PC-9 (cell line): ENCODE results near the gene ELAVL4.

Experiments
- EZH2 ChIP-seq: fragments of 200-600 bp; sonication (generic); IDR thresholded peaks from 2 replicates; pipeline ENCODE4 v1.8.0; 2017; ENCODE audit warnings: antibody characterized with exemption, low read depth
- TF ChIP-seq, protein P1 (sequence below): fragments of 200-600 bp; sonication (generic); conservative IDR thresholded peaks from 2 replicates; pipeline ENCODE4 v1.6.1; 2017; ENCODE audit warnings: mixed run types, antibody characterized with exemption, mild to moderate bottlenecking, moderate library complexity

DNA sequence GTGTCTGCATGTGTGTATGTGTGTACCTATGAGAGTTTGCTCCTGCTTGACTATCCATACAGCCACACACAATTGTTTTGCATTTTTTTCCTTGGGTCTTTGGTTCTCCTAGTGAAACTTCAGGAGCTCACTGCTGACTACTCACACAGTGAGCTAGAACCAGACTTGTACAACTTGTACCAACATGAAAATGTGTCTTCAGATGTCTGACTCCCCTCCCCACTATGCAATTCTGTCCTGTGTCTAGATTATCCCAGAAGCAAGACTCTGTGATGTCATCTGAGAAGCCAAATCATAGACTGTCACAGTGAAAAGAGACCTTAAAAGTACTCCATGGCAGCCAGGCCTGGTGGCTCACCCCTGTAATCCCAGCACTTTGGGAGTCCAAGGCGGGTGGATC lies 49.7 kb downstream of the ELAVL4 start:
- TF ChIP-seq, protein P1, sequence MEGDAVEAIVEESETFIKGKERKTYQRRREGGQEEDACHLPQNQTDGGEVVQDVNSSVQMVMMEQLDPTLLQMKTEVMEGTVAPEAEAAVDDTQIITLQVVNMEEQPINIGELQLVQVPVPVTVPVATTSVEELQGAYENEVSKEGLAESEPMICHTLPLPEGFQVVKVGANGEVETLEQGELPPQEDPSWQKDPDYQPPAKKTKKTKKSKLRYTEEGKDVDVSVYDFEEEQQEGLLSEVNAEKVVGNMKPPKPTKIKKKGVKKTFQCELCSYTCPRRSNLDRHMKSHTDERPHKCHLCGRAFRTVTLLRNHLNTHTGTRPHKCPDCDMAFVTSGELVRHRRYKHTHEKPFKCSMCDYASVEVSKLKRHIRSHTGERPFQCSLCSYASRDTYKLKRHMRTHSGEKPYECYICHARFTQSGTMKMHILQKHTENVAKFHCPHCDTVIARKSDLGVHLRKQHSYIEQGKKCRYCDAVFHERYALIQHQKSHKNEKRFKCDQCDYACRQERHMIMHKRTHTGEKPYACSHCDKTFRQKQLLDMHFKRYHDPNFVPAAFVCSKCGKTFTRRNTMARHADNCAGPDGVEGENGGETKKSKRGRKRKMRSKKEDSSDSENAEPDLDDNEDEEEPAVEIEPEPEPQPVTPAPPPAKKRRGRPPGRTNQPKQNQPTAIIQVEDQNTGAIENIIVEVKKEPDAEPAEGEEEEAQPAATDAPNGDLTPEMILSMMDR = no peak
- no peak for TF ChIP-seq EZH2
